ENCODE measurements around the gene KMT2C. TPM values are rescaled to one million over a fixed set of nuclear protein-coding genes. Genes with fewer than 3 reads are reported as not detected.

Gene KMT2C
- total and polyA plus RNA-seq, 9 donors: 15.5 to 40.6 (median 33.2) TPM

- no peaks in the 10 kb centered on the region for H3K4me1 ChIP-seq (ENCODE audit: control insufficient read depth, insufficient read depth, low read length)
- DNase-seq: no peak
- H3K9me3 ChIP-seq (replicated peaks; ENCODE audit: control insufficient read depth, low read depth, low read length): no peaks in the 10 kb centered on the region
- no peaks in the 10 kb centered on the region for H3K27me3 ChIP-seq (ENCODE audit: control insufficient read depth, insufficient read depth, low read length)
- H3K36me3 ChIP-seq (ENCODE audit: control insufficient read depth, insufficient read depth, low read length): peaks cover 75% of the 10 kb centered on the region
- no peak overlapping the region for H3K4me3 ChIP-seq (ENCODE audit: low read length)
- no CpG with 5 or more reads among the region's 6 CpGs for WGBS (ENCODE audit: insufficient coverage)
- H3K27ac ChIP-seq (ENCODE audit: low read length): no peak overlapping the region
These were observed 286.4 kb downstream of the KMT2C start for GRCh38 chr7:152149363-152149762.

DNA sequence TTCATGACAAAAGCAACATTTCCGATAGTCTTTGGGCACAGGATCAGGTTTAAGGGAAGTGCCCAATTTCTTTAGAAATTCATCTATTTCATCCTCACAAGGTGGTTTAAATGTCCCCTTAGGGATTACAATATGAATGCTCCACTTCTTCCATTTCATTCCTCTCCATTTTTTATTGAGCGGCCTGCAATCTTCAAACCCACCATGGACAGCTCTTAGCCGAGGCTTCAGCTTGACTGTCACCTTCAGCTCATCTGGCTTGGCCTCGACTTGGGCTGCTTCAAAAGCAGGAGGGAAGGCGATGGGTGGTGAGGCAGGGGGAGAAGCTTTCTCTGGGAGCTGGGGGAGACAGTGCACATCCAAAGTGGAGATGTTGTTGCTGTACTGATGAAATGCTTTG is 287.1 kb downstream of the KMT2C start:
- Histone ChIP-seq H3K27ac (ENCODE audit: low read length) (no peak overlapping the region), H3K27me3 (ENCODE audit: control insufficient read depth, insufficient read depth, low read length) (no peaks in the 10 kb centered on the region), H3K4me3 (ENCODE audit: low read length) (no peak overlapping the region), H3K9me3 (replicated peaks; ENCODE audit: control insufficient read depth, low read depth, low read length) (no peaks in the 10 kb centered on the region), H3K4me1 (ENCODE audit: control insufficient read depth, insufficient read depth, low read length) (no peaks in the 10 kb centered on the region), H3K36me3 (ENCODE audit: control insufficient read depth, insufficient read depth, low read length) (peaks cover 75% of the 10 kb centered on the region)
- 88% methylated on average over 3 of the region's 5 CpGs for WGBS (ENCODE audit: insufficient coverage)
- no peak for DNase-seq

DNA sequence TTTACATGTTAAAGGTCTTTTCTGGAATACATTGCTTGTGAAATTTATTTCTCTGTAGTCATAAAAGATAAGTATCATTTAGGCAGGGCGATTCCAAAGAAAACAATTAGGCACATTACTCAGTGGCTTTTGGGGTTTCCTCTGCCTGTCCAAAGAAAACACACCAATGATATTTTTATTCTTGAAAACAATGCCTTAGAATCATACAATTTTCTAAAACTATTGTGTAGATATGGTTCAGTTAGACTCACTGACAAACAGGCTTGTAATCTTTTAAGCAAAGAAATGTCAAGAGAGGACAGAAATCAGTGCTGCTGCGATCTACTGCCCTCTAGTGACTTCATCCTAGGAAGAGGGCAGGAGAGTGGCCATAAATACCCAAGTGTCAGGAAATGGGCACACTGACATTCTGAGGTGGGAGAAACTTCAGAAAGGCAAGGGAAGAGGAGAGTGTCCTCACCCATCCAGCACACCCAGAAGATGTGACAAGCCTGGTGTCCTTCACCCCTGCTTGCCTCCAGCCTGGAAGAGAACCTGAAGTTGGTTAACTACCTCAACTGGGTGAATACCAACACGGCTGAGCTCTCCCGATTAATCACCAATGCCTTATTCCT is 289.8 kb downstream of the KMT2C start:
- no peaks in the 10 kb centered on the region for H3K4me1 ChIP-seq (ENCODE audit: control insufficient read depth, insufficient read depth, low read length)
- H3K9me3 ChIP-seq (replicated peaks; ENCODE audit: control insufficient read depth, low read depth, low read length): no peaks in the 10 kb centered on the region
- peaks cover 61% of the 10 kb centered on the region for H3K36me3 ChIP-seq (ENCODE audit: control insufficient read depth, insufficient read depth, low read length)
- H3K4me3 ChIP-seq (ENCODE audit: low read length): no peak overlapping the region
- H3K27me3 ChIP-seq (ENCODE audit: control insufficient read depth, insufficient read depth, low read length): no peaks in the 10 kb centered on the region
- peak; percentile 26 for DNase-seq
- WGBS (ENCODE audit: insufficient coverage): 75% methylated on average over 3 of the region's 4 CpGs
- no peak overlapping the region for H3K27ac ChIP-seq (ENCODE audit: low read length)

GRCh38 chr7:152144557-152145245 is 291.1 kb downstream of the KMT2C start:
- 78% methylated on average over 9 of the region's 12 CpGs for WGBS (ENCODE audit: insufficient coverage)
- Histone ChIP-seq H3K27me3 (ENCODE audit: control insufficient read depth, insufficient read depth, low read length) (no peaks in the 10 kb centered on the region), H3K27ac (ENCODE audit: low read length) (no peak overlapping the region), H3K9me3 (replicated peaks; ENCODE audit: control insufficient read depth, low read depth, low read length) (no peaks in the 10 kb centered on the region), H3K4me1 (ENCODE audit: control insufficient read depth, insufficient read depth, low read length) (no peaks in the 10 kb centered on the region), H3K36me3 (ENCODE audit: control insufficient read depth, insufficient read depth, low read length) (peaks cover 62% of the 10 kb centered on the region), H3K4me3 (ENCODE audit: low read length) (no peak overlapping the region)
- DNase-seq: no peak

GRCh38 chr7:152142976-152143595 is 292.7 kb downstream of the KMT2C start:
- 70% methylated on average over 1 of the region's 5 CpGs for WGBS (ENCODE audit: insufficient coverage)
- Histone ChIP-seq H3K4me1 (ENCODE audit: control insufficient read depth, insufficient read depth, low read length) (no peaks in the 10 kb centered on the region), H3K9me3 (replicated peaks; ENCODE audit: control insufficient read depth, low read depth, low read length) (no peaks in the 10 kb centered on the region), H3K27me3 (ENCODE audit: control insufficient read depth, insufficient read depth, low read length) (no peaks in the 10 kb centered on the region), H3K27ac (ENCODE audit: low read length) (no peak overlapping the region), H3K4me3 (ENCODE audit: low read length) (no peak overlapping the region), H3K36me3 (ENCODE audit: control insufficient read depth, insufficient read depth, low read length) (peaks cover 64% of the 10 kb centered on the region)
- DNase-seq: no peak

DNA sequence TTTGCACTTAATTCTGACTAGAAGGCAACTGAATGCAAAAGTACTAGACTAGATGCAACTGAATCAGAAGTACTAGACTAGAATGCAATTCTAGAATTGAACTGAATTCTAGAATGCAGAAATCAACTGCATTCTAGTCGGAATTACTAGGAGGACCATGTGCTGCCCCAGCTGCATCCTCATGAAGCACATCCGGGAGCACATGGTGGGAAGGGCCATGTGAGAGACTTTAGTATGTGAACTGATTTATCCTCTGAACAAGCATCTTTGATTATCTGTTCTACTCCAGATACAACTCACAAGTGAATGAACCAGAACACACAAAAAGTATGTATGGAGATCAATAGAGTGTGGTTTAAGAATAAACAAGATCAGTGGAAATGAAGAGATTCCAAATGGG is 295.2 kb downstream of the KMT2C start:
- DNase-seq: no peak
- H3K27ac ChIP-seq (ENCODE audit: low read length): no peak overlapping the region
- H3K4me3 ChIP-seq (ENCODE audit: low read length): no peak overlapping the region
- H3K9me3 ChIP-seq (replicated peaks; ENCODE audit: control insufficient read depth, low read depth, low read length): no peaks in the 10 kb centered on the region
- H3K36me3 ChIP-seq (ENCODE audit: control insufficient read depth, insufficient read depth, low read length): peaks cover 60% of the 10 kb centered on the region
- H3K4me1 ChIP-seq (ENCODE audit: control insufficient read depth, insufficient read depth, low read length): peaks cover 6% of the 10 kb centered on the region
- 100% methylated on average over 1 of the region's 2 CpGs for WGBS (ENCODE audit: insufficient coverage)
- H3K27me3 ChIP-seq (ENCODE audit: control insufficient read depth, insufficient read depth, low read length): no peaks in the 10 kb centered on the region

GRCh38 chr7:152140067-152140466 is 295.7 kb downstream of the KMT2C start:
- peaks cover 6% of the 10 kb centered on the region for H3K4me1 ChIP-seq (ENCODE audit: control insufficient read depth, insufficient read depth, low read length)
- no peak overlapping the region for H3K4me3 ChIP-seq (ENCODE audit: low read length)
- H3K36me3 ChIP-seq (ENCODE audit: control insufficient read depth, insufficient read depth, low read length): peaks cover 57% of the 10 kb centered on the region
- no peak overlapping the region for H3K27ac ChIP-seq (ENCODE audit: low read length)
- WGBS (ENCODE audit: insufficient coverage): no CpG with 5 or more reads among the region's 4 CpGs
- no peaks in the 10 kb centered on the region for H3K9me3 ChIP-seq (replicated peaks; ENCODE audit: control insufficient read depth, low read depth, low read length)
- no peaks in the 10 kb centered on the region for H3K27me3 ChIP-seq (ENCODE audit: control insufficient read depth, insufficient read depth, low read length)
- DNase-seq: no peak

- DNase-seq: peak; percentile 21
- H3K4me1 ChIP-seq (ENCODE audit: control insufficient read depth, insufficient read depth, low read length): peaks cover 6% of the 10 kb centered on the region
- H3K4me3 ChIP-seq (ENCODE audit: low read length): no peak overlapping the region
- WGBS (ENCODE audit: insufficient coverage): 79% methylated on average over 3 of the region's 7 CpGs
- H3K9me3 ChIP-seq (replicated peaks; ENCODE audit: control insufficient read depth, low read depth, low read length): no peaks in the 10 kb centered on the region
- no peaks in the 10 kb centered on the region for H3K27me3 ChIP-seq (ENCODE audit: control insufficient read depth, insufficient read depth, low read length)
- H3K27ac ChIP-seq (ENCODE audit: low read length): no peak overlapping the region
- H3K36me3 ChIP-seq (ENCODE audit: control insufficient read depth, insufficient read depth, low read length): peaks cover 57% of the 10 kb centered on the region
These were observed 298.3 kb downstream of the KMT2C start for GRCh38 chr7:152137476-152138025.

- H3K36me3 ChIP-seq (ENCODE audit: control insufficient read depth, insufficient read depth, low read length): peaks cover 61% of the 10 kb centered on the region
- H3K27me3 ChIP-seq (ENCODE audit: control insufficient read depth, insufficient read depth, low read length): no peaks in the 10 kb centered on the region
- 14% methylated on average over 5 of the region's 9 CpGs for WGBS (ENCODE audit: insufficient coverage)
- no peaks in the 10 kb centered on the region for H3K9me3 ChIP-seq (replicated peaks; ENCODE audit: control insufficient read depth, low read depth, low read length)
- no peak overlapping the region for H3K4me3 ChIP-seq (ENCODE audit: low read length)
- no peak overlapping the region for H3K27ac ChIP-seq (ENCODE audit: low read length)
- DNase-seq: peak; percentile 58
- H3K4me1 ChIP-seq (ENCODE audit: control insufficient read depth, insufficient read depth, low read length): peaks cover 6% of the 10 kb centered on the region
These were observed 299.1 kb downstream of the KMT2C start for GRCh38 chr7:152136686-152137085.

DNA sequence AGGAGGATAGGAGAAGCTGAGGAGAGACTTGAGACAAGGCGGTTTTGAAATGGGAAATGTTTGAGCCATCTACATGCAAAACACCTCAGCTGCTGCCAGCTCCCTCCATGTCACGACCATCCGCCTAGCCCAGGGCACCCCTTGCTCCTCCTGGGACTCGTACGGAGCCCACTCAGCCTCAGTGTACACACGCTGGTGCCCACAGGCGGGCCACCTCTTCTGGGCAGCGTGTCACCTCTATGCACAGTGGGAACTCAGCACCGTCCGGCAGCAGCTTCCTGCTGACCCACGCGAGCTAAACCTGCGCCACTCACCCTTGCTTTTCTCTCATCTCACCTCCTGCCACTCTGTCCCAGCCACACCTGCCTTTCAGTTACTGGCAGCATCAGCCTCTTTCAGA is 302.0 kb downstream of the KMT2C start:
- Histone ChIP-seq H3K36me3 (ENCODE audit: control insufficient read depth, insufficient read depth, low read length) (peaks cover 63% of the 10 kb centered on the region), H3K9me3 (replicated peaks; ENCODE audit: control insufficient read depth, low read depth, low read length) (peaks cover 3% of the 10 kb centered on the region), H3K4me3 (ENCODE audit: low read length) (no peak overlapping the region), H3K27me3 (ENCODE audit: control insufficient read depth, insufficient read depth, low read length) (no peaks in the 10 kb centered on the region), H3K4me1 (ENCODE audit: control insufficient read depth, insufficient read depth, low read length) (peaks cover 6% of the 10 kb centered on the region), H3K27ac (ENCODE audit: low read length) (no peak overlapping the region)
- DNase-seq: no peak
- WGBS (ENCODE audit: insufficient coverage): 91% methylated on average over 12 of the region's 13 CpGs

Measured in muscle of leg (tissue), 11 donors.